GM06990 (cell line): ENCODE measurements around the gene ZFYVE28.
A peak's percentile ranks its signal among the peaks of the same experiment; 100 is the strongest.

Source experiments
- DNase-seq: peaks from one replicate; pipeline ENCODE4 v3.0.0-alpha.2; 2011; ENCODE audit not compliant: insufficient read length; ENCODE audit errors: extremely low read depth
- H3K27me3 ChIP-seq: replicated peaks from 2 replicates; pipeline ENCODE4 v1.6.0; 2011; ENCODE audit warnings: low read length; ENCODE audit not compliant: control insufficient read depth, insufficient read depth
- H3K36me3 ChIP-seq: 2 replicates; pipeline ENCODE4 v1.5.1; 2011; ENCODE audit warnings: low read length; ENCODE audit not compliant: control insufficient read depth, insufficient read depth
- H3K4me3 ChIP-seq: replicated peaks from 2 replicates; pipeline ENCODE4 v1.5.1; 2011; ENCODE audit warnings: low read depth, mild to moderate bottlenecking, control low read depth, low read length
- CTCF ChIP-seq: IDR thresholded peaks from 2 replicates; pipeline ENCODE4 v1.5.1; 2011; ENCODE audit warnings: low read length, control low read depth, mild to moderate bottlenecking, inconsistent platforms; ENCODE audit not compliant: insufficient read depth, poor library complexity, severe bottlenecking

Gene ZFYVE28

GRCh38 chr4:2255501-2256155 lies 162.8 kb downstream of the ZFYVE28 start:
- DNase-seq = peak; percentile 4
- no peaks in the 10 kb centered on the region for H3K27me3 ChIP-seq
- H3K4me3 ChIP-seq = no peak overlapping the region
- TF ChIP-seq CTCF = no peak
- H3K36me3 ChIP-seq = peaks cover 28% of the 10 kb centered on the region

DNA sequence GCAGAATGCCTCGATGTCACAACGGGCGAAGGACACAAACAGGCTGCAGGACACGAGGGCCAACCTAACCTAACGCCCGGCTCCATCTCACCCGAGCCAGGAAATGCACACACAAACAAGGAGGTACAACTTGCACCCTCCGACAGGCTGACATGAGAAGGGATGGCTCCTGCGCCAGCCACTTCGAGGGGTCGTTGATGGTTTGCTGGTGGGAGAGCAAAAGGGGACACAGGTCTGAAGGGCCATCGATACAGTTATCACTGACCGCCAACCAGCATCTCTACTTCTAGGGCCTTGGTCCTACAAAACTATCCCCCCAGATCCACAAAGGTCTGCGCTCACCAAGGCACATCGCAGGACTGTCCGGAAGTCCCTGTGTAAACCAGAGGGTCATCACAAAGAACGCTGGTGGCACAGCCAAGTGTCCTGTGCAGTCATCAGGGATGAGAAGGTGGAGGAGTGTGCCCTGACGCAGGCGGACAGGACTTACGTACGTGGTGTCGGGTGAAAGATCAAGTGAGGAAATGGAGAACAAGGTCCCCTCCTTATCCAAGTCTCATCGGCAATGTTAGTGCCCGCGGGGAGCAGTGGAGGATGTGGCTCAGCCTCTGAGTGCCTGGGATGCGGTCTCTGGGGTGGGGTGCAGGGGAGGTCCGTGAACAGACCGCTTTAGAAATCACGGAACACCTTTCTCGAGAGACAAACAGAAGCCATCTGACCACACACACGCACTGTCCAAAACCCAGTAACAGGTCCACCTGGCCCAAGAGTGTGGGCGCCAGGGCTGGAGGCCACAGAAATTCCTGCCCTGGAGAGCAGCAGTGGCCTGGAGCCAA lies 163.6 kb downstream of the ZFYVE28 start:
- H3K4me3 ChIP-seq = no peak overlapping the region
- no peak for TF ChIP-seq CTCF
- no peaks in the 10 kb centered on the region for H3K27me3 ChIP-seq
- DNase-seq = peak; percentile 4
- H3K36me3 ChIP-seq = peaks cover 25% of the 10 kb centered on the region

- no peak for TF ChIP-seq CTCF
- Histone ChIP-seq H3K27me3 (no peaks in the 10 kb centered on the region), H3K4me3 (no peak overlapping the region), H3K36me3 (peaks cover 22% of the 10 kb centered on the region)
- DNase-seq = peak; percentile 3
Measured at GRCh38 chr4:2253160-2254084, 165.0 kb downstream of the ZFYVE28 start.

GRCh38 chr4:2252530-2253091 lies 165.8 kb downstream of the ZFYVE28 start:
- peaks cover 26% of the 10 kb centered on the region for H3K36me3 ChIP-seq
- H3K27me3 ChIP-seq = no peaks in the 10 kb centered on the region
- H3K4me3 ChIP-seq = no peak overlapping the region
- DNase-seq = no peak
- TF ChIP-seq CTCF = no peak

- no peak for TF ChIP-seq CTCF
- no peak overlapping the region for H3K4me3 ChIP-seq
- no peaks in the 10 kb centered on the region for H3K27me3 ChIP-seq
- peaks cover 27% of the 10 kb centered on the region for H3K36me3 ChIP-seq
- DNase-seq = peak; percentile 4
Measured at GRCh38 chr4:2251795-2252529, 166.5 kb downstream of the ZFYVE28 start.
